Measurements from ENCODE around the gene PCNT. TPM values are rescaled to one million over a fixed set of nuclear protein-coding genes. Genes with fewer than 3 reads are reported as not detected.
A peak's percentile ranks its signal among the peaks of the same experiment; 100 is the strongest.

The PCNT gene
- total RNA-seq, 1 experiment from 2014 or later = 39.6 TPM

DNA sequence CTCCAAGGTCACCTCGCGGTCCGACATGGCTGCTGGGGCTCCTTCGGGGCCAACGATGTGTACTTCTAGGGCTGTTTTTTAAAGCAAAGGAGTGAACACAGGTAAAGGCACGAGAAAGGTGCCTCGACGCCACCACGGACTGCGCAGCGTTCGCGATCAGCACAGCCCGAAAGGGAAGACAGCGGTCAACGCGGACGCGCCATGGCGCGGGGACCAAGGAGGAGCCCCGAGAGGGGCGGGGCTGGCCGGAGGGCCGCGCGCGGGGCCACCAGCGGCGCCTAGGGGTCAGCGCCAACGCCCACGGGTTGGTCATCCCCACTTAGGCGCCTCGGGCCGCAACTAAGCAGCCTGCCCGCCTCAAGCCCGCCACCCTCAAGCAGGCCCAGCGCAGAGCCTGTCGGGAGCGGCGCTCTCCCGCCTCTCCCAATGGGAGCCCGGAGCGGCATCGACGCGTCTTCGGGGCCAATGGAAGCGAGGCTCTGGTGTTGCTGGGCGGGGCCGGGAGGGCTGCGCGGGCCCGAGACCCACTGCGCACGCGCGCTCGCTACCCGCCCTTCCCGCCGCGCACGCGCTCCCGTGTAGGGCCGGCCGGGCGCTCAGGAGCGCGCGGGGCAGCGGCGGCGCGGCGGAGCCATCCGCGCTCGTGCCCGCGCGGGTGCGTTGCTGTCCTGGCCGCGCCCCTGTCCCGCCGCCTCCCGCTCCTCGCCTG, 134.5 kb downstream of the PCNT start, which contains the start of gene DIP2A:
DIP2A (plus strand) TSS at position 577 of the 709 bp plus-strand sequence. CDS start 241 bp downstream, outside the sequence.
- H3K27me3 ChIP-seq (ENCODE audit: insufficient read depth, low read length) = no peaks in the 10 kb centered on the region
- no peaks in the 10 kb centered on the region for H3K4me1 ChIP-seq (ENCODE audit: insufficient read depth, low read length)
- H3K27me3 Mint-ChIP-seq (ENCODE audit: low read depth) = no peaks in the 10 kb centered on the region
- H2BK15ac ChIP-seq (ENCODE audit: low read depth, low read length) = no peak within 1 kb of the TSS
- no peak within 1 kb of the TSS for H2AK5ac ChIP-seq (ENCODE audit: insufficient read length, low read length)
- peak within 1 kb of the TSS; percentile 85 to 95 for H3K4me3 Mint-ChIP-seq
- no peaks in the 10 kb centered on the region for H4K20me1 ChIP-seq (ENCODE audit: control insufficient read depth, insufficient read depth, insufficient read length)
- TF ChIP-seq, protein P1, sequence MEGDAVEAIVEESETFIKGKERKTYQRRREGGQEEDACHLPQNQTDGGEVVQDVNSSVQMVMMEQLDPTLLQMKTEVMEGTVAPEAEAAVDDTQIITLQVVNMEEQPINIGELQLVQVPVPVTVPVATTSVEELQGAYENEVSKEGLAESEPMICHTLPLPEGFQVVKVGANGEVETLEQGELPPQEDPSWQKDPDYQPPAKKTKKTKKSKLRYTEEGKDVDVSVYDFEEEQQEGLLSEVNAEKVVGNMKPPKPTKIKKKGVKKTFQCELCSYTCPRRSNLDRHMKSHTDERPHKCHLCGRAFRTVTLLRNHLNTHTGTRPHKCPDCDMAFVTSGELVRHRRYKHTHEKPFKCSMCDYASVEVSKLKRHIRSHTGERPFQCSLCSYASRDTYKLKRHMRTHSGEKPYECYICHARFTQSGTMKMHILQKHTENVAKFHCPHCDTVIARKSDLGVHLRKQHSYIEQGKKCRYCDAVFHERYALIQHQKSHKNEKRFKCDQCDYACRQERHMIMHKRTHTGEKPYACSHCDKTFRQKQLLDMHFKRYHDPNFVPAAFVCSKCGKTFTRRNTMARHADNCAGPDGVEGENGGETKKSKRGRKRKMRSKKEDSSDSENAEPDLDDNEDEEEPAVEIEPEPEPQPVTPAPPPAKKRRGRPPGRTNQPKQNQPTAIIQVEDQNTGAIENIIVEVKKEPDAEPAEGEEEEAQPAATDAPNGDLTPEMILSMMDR (conservative IDR thresholded peaks at IDR 0.05) = peak; percentile 26; the same call in 1 of the 3 replicates
- H3K27ac ChIP-seq (ENCODE audit: insufficient read length, low read depth, low read length) = peak within 1 kb of the TSS; percentile 52
- peaks cover 3 to 30% (median 28%) of the 10 kb centered on the region in 3 experiments for H3K36me3 Mint-ChIP-seq (ENCODE audit: insufficient read depth in 1 of 3, low read depth in 3 of 3)
- no CpG with 5 or more reads among the region's 91 CpGs for WGBS (ENCODE audit: extremely low coverage, insufficient read length, low lambda C conversion rate)
- peak within 1 kb of the TSS; percentile 86 for H3K9ac ChIP-seq (ENCODE audit: extremely low read depth, insufficient read length, low read length)
- no peaks in the 10 kb centered on the region; the same call in 1 of the 2 replicates for H3K79me2 ChIP-seq (ENCODE audit: insufficient read depth, low read length)
- no peak within 1 kb of the TSS for H3K23ac ChIP-seq (ENCODE audit: insufficient read length, low read depth, low read length)
- no peak within 1 kb of the TSS for H2BK5ac ChIP-seq (ENCODE audit: insufficient read length, low read length)
- H3K9me3 Mint-ChIP-seq = no peaks in the 10 kb centered on the region; a peak in 1 of 5 replicates
- H3K4ac ChIP-seq (ENCODE audit: low read depth, low read length) = no peak within 1 kb of the TSS
- H3K27ac Mint-ChIP-seq = peak within 1 kb of the TSS; percentile 95 to 97 (median 95)
- peak; percentile 98 for DNase-seq
- H2AFZ ChIP-seq (ENCODE audit: low read length) = no peak within 1 kb of the TSS
- H3K4me2 ChIP-seq (ENCODE audit: insufficient read depth, insufficient read length, low read length) = peak within 1 kb of the TSS; percentile 98
- H3K56ac ChIP-seq (ENCODE audit: insufficient read length, low read depth, low read length) = no peak within 1 kb of the TSS
- H3K14ac ChIP-seq (ENCODE audit: insufficient read depth, low read length) = peak within 1 kb of the TSS; percentile 90
- H4K8ac ChIP-seq (replicated peaks; ENCODE audit: insufficient read length, low read depth, low read length) = no peak within 1 kb of the TSS
- no peak within 1 kb of the TSS for H2BK120ac ChIP-seq (ENCODE audit: low read depth, low read length, poor library complexity, severe bottlenecking)
- no peak within 1 kb of the TSS for H4K5ac ChIP-seq (ENCODE audit: insufficient read length, low read depth, low read length)
- H3K18ac ChIP-seq (ENCODE audit: insufficient read length, low read depth, low read length) = peak within 1 kb of the TSS; percentile 58
- H3K79me1 ChIP-seq (ENCODE audit: insufficient read depth, low read depth, low read length, poor library complexity, severe bottlenecking) = no peaks in the 10 kb centered on the region
- peaks cover 8% of the 10 kb centered on the region for H3K23me2 ChIP-seq (ENCODE audit: insufficient read length, low read depth, low read length, poor library complexity, severe bottlenecking)
- H2BK20ac ChIP-seq (ENCODE audit: low read depth, low read length, poor library complexity, severe bottlenecking) = no peak within 1 kb of the TSS
- H2BK12ac ChIP-seq (ENCODE audit: insufficient read length, low read depth, low read length) = no peak within 1 kb of the TSS
- peaks cover 11 to 21% of the 10 kb centered on the region in 2 experiments for H3K4me1 Mint-ChIP-seq
- no peak within 1 kb of the TSS for H3T11ph ChIP-seq (ENCODE audit: low read length)
- H4K91ac ChIP-seq (ENCODE audit: insufficient read length, low read depth, low read length) = no peak within 1 kb of the TSS
- no peaks in the 10 kb centered on the region for H3K9me3 ChIP-seq (ENCODE audit: control insufficient read depth, low read depth, low read length)

Measured in H9 (cell line).